ENCODE measurements around the gene ASB3. TPM values are rescaled to one million over a fixed set of nuclear protein-coding genes. Genes with fewer than 3 reads are reported as not detected.
A peak's percentile ranks its signal among the peaks of the same experiment; 100 is the strongest.
"Not testable (repeated sequence)": the region's sequence is repeated elsewhere in the genome, so short reads cannot be mapped to it uniquely, and the experiment has no call there.

The ASB3 gene
- total RNA-seq, result 10 to 100 TPM in 3 of 4 donors, 1 to 10 TPM in 1; 10.0 to 15.0 (median 13.2) TPM

- intact Hi-C loops (cut with DNase I), result no loop called here
- Histone ChIP-seq H3K27ac (replicated peaks in 1 of 4) (peak within 1 kb of the TSS; percentile 81 to 85 (median 84)), H3K9me3 (no peaks in the 10 kb centered on the region), H3K4me3 (peak within 1 kb of the TSS; percentile 74 to 93 (median 84)), H3K27me3 (no peaks in the 10 kb centered on the region), H3K4me1 (peaks cover 29 to 65% (median 51%) of the 10 kb centered on the region in 4 donors), H3K36me3 (no peaks in the 10 kb centered on the region)
- WGBS, result under 1% methylated on average over 58 of the region's 77 CpGs
- peak; percentile 94 for DNase-seq (ENCODE audit: extremely low spot score)
- TF ChIP-seq POLR2A (IDR thresholded peaks at IDR 0.05; ENCODE audit: low read depth) (peak; percentile 47), EP300 (IDR thresholded peaks at IDR 0.05) (no peak), POLR2AphosphoS5 (IDR thresholded peaks at IDR 0.05) (peak; percentile 90 to 94), CTCF (IDR thresholded peaks at IDR 0.05) (peak in 2 of 3 experiments; percentile 7 to 22)
Observed at GRCh38 chr2:53786705-53787613, at the start of gene ASB3, which contains the start of gene ERLEC1. Gene ASB3 (minus strand): TSS chr2:53786953. CDS start chr2:53765572, 21,381 bp downstream. Gene ERLEC1 (plus strand): TSS chr2:53787044. CDS start chr2:53787211, 167 bp downstream.

- DNase-seq (ENCODE audit: extremely low spot score); H3K27ac ChIP-seq (replicated peaks in 1 of 4); H3K9me3 ChIP-seq; H3K27me3 ChIP-seq; H3K4me3 ChIP-seq; H3K36me3 ChIP-seq; intact Hi-C loops (cut with DNase I): not testable (repeated sequence)
- 94% methylated on average over 4 of the region's 4 CpGs for WGBS
- peaks cover 18 to 28% (median 21%) of the 10 kb centered on the region in 4 donors for H3K4me1 ChIP-seq
Observed at GRCh38 chr2:53829980-53830290, 43.2 kb upstream of the ASB3 start.

GRCh38 chr2:53829273-53829979 lies 42.7 kb upstream of the ASB3 start:
- Histone ChIP-seq H3K9me3 (no peaks in the 10 kb centered on the region), H3K4me1 (peaks cover 18 to 28% (median 21%) of the 10 kb centered on the region in 4 donors), H3K27ac (replicated peaks in 1 of 4) (no peak overlapping the region), H3K4me3 (no peak overlapping the region), H3K27me3 (no peaks in the 10 kb centered on the region), H3K36me3 (peaks cover 0 to 9% (median 5%) of the 10 kb centered on the region in 4 donors)
- TF ChIP-seq POLR2A (IDR thresholded peaks at IDR 0.05; ENCODE audit: low read depth) (no peak), CTCF (IDR thresholded peaks at IDR 0.05) (no peak), EP300 (IDR thresholded peaks at IDR 0.05) (no peak), POLR2AphosphoS5 (IDR thresholded peaks at IDR 0.05) (no peak)
- intact Hi-C loops (cut with DNase I), result no loop called here
- no peak for DNase-seq (ENCODE audit: extremely low spot score)
- 92% methylated on average over 11 of the region's 11 CpGs for WGBS

GRCh38 chr2:53828331-53828730 lies 41.6 kb upstream of the ASB3 start:
- H3K4me1 ChIP-seq, result peaks cover 18 to 28% (median 21%) of the 10 kb centered on the region in 4 donors
- no peak for DNase-seq (ENCODE audit: extremely low spot score)
- peak overlapping the region in 1 of 4 donors; percentile 11 for H3K27ac ChIP-seq (replicated peaks in 1 of 4)
- no peaks in the 10 kb centered on the region for H3K9me3 ChIP-seq
- TF ChIP-seq POLR2A (IDR thresholded peaks at IDR 0.05; ENCODE audit: low read depth) (no peak), CTCF (IDR thresholded peaks at IDR 0.05) (no peak)
- 96% methylated on average over 4 of the region's 4 CpGs for WGBS
- peaks cover 0 to 9% (median 5%) of the 10 kb centered on the region in 4 donors for H3K36me3 ChIP-seq
- H3K4me3 ChIP-seq, result no peak overlapping the region
- intact Hi-C loops (cut with DNase I), result no loop called here
- no peaks in the 10 kb centered on the region for H3K27me3 ChIP-seq
